Frontal cortex (tissue), 4 donors: ENCODE measurements around the gene RECK. TPM values are rescaled to one million over a fixed set of nuclear protein-coding genes. Genes with fewer than 3 reads are reported as not detected.
A peak's percentile ranks its signal among the peaks of the same experiment; 100 is the strongest.
"Not testable (repeated sequence)": the region's sequence is repeated elsewhere in the genome, so short reads cannot be mapped to it uniquely, and the experiment has no call there.

Experiments used
- DNase-seq, 2 donors: peaks; one replicate each; pipeline ENCODE4 v3.0.0; 2012; ENCODE audit warnings: low spot score in 2 of 2
- FAIRE-seq: peaks from 2 replicates; lab custom pipeline; 2012; peaks lifted over from hg19 to GRCh38; lab: Jason Lieb, UNC
- total RNA-seq: library from RNA; depleted of rRNA; stranded (reverse); fragments of >200 nt; gene quantifications from one replicate; pipeline ENCODE4 v1.2.3, GENCODE V29; 2014
- donor health status: control.
- donor health status: control.
- donor health status: control.

The RECK gene
- total RNA-seq, 1 donor from 2014 or later: 7.3 TPM

GRCh38 chr9:36101916-36102741 is 65.4 kb downstream of the RECK start:
- FAIRE-seq (no peak), DNase-seq (no peak)

- DNase-seq: peak; percentile 10 to 49
- no peak for FAIRE-seq
These were observed 66.2 kb downstream of the RECK start for GRCh38 chr9:36102742-36103495.

DNA sequence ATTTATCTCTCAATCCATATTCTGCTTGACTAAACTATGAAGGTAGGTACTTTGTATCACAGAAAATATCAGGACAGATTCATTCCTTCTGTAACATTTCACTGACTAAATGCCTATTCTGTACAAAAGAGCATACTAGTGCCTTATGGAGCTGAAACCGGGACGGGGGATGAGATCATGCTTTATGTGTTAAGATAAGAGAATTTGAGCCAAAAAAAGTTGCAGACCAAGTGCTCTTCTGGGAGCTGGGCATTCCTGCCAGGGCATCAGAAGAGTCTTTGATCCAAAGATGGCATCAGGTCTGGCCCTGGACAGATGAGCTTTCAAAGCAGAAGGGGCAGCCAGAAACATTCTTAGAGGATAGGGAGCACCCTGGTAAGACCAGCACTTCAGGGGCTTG is 72.4 kb downstream of the RECK start:
- DNase-seq (no peak), FAIRE-seq (no peak)

DNA sequence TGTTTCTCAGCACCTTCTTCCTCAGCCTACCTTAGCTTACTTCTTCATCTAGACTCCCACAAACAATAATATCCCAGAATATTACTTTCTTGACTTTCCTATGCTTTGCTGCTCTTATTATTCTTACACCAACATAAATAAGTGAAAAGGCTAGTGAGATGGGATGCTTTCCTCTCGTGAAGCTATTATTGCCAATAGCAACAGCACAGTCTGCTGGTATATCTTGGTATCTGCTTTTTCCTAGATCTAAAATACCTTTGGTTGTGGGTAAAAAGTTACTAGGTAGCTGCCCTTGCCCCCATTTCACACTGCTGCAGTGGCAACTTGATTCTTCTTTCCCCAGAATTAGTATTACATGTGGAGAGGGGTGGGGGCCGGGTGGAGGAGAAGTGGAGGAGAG is 73.7 kb downstream of the RECK start:
- FAIRE-seq: no peak
- no peak for DNase-seq

- FAIRE-seq (no peak), DNase-seq (no peak)
These were observed 75.8 kb downstream of the RECK start for GRCh38 chr9:36112516-36112915.

DNA sequence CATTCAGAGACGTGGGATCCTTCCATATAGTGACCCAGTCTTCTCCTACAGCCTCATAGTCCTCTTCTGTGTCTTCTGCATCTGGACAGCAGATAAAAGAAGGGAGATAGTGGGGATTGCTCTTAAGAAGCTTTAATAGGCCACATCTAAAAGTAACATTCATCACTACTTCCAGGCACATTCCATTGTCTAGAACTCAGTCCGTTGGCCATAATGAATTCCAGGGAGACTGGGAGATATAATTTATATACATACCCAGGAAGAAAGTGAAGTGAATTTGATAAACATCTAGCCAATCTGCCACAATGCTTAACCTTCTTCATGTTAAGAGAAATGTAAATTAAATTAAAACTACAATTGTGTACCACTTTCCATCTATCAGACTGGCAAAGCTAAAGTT is 77.3 kb downstream of the RECK start:
- FAIRE-seq: no peak
- DNase-seq: no peak

DNA sequence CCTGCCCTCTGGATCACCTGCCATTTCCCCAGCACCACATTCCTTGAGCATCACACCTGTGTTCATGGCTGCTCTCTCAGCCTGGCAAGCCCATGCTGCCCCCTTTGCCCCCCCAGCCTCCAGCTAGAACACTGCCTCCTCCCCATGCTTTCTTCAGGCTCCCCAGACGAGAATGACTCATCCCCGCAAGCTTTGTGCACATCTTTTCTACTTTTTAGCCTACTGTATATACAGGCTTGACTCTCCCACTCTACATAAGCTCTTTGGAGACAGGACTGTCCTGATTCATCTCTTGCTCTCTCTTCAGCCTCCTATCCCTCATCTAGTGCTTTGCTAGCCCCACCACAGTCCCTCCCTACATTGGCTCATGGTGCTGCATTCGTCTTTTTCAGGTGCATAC is 79.9 kb downstream of the RECK start:
- FAIRE-seq (no peak), DNase-seq (no peak)

- no peak for FAIRE-seq
- DNase-seq: no peak
These were observed 81.5 kb downstream of the RECK start for GRCh38 chr9:36118201-36118600.

- FAIRE-seq (no peak), DNase-seq (no peak)
These were observed 82.0 kb downstream of the RECK start for GRCh38 chr9:36118706-36119105.

DNA sequence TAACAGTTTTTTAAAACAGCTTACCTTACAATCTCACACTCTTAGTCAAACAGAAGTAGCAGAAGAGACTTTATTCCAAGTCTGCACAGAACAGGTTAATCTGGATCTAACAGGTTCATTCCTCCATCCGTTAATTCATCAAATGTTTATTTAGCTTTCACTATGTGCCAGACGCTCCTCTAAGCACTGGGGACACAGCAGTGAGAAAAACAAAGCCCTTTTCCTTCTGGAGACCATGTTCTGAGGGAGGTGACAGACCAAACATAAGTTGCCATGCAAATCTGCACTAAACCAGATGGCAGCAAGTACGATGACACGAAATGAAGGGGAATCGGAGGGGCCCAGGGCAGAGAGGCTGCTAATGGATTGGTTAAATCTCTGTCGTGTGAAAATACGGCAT is 82.8 kb downstream of the RECK start:
- FAIRE-seq: no peak
- no peak for DNase-seq

GRCh38 chr9:36120705-36121104 is 84.0 kb downstream of the RECK start:
- DNase-seq: no peak
- FAIRE-seq: no peak

GRCh38 chr9:36121971-36122370 is 85.3 kb downstream of the RECK start:
- DNase-seq: no peak
- no peak for FAIRE-seq

DNA sequence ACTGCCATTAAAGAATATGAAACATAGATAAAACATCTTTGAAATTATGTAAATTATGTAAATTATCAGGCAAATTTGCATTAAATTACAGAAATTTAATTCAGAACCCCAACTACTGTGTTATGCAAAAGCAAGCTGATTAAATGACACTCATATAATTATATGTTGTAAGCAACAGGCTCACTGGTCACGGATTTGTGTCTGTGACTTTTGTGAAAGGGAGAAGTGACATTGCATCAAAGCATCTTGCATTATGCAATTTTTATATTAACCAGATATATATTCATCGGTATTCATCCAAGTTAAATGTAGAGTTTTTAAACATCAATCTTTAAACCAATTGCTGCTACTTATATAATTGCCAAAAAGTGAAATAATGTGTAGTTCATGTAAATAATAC is 86.8 kb downstream of the RECK start:
- FAIRE-seq (no peak), DNase-seq (no peak)

- FAIRE-seq (no peak), DNase-seq (no peak)
These were observed 88.5 kb downstream of the RECK start for GRCh38 chr9:36125062-36125855.

DNA sequence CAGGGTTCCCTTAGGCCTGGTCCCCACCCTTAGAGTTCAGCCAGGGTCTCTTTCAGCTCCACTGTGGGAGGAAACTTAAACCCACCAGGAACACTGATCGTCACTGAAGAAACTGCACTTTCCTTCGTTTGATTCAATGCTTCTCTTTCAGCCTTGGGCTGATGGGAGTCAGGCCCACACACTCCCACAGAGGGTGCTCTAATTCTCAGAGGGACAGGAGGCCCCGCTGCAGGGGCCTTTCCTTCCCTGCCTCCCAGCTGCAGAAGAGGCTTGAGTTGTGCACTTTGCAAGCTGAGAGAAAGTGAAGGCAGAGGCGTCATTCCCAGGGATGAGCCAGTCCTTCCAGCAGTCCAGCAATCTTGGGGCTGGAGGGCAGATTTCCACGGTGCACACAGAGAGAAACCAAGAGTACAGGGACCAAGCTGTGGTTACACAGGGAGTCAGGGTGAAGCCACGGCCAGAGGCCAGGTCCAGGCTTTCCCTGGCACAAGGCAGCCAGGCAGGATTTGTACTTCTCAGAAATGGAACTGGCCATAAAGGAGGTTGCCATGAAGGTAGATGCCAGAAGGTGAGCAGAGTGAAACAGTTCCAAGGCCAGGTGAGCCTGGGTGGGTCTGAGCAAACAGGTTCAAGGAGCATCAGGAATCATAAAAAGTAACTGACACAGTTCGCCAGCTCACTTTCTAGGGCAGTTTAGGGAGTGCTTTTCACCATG is 89.5 kb downstream of the RECK start:
- DNase-seq: no peak

GRCh38 chr9:36127652-36128244 is 91.0 kb downstream of the RECK start:
- FAIRE-seq (no peak), DNase-seq (no peak)

More for the DNA sequence above, 89.5 kb downstream of the RECK start:
- FAIRE-seq: no peak

DNA sequence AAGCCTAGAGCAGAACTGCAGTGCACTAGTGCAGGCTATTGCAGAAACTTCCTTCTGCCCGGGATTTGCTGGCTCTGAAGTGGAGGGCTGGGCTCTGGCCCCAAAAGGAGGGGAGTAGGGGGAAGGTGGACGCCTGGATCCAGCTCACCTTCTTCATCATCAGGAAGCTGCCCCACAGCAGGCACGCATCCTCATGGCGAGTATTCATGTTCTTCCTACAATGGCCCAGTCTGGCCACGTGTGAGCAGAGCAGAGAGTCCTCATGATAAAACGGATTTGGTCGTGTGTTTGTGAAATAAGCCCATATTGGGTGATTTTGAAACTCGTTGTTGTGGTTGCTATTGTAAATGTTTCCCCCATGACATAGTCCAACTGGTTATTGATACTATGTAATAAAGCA is 91.6 kb downstream of the RECK start:
- FAIRE-seq (no peak), DNase-seq (no peak)

DNA sequence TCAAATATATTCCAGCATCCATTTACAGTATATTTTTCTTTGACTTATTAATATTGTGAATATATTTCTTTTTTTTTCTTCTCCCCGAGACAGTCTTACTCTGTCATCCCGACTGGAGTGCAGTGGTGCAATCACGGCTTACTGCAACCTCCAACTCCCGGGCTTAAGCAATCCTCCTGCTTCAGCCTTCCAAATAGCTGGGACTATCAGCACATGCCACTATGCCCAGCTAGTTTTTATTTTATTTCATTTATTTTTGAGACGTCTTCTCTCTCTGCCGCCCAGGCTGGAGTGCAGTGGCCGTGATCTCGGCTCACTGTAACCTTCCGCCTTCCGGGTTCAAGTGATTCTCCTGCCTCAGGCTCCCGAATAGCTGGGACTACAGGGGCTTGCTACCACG is 92.4 kb downstream of the RECK start:
- DNase-seq (no peak), FAIRE-seq (no peak)

- not testable (repeated sequence) for DNase-seq, FAIRE-seq
These were observed 95.0 kb downstream of the RECK start for GRCh38 chr9:36131666-36132065.

GRCh38 chr9:36132086-36132485 is 95.4 kb downstream of the RECK start:
- DNase-seq (no peak), FAIRE-seq (no peak)
